ENCODE data around the gene MYL4. TPM values are rescaled to one million over a fixed set of nuclear protein-coding genes. Genes with fewer than 3 reads are reported as not detected.

MYL4 gene
- total and polyA plus RNA-seq, 2 of the 8 experiments (the other 6 are each of a cell fraction or from before 2014, with no cell fraction given) = 0.12 TPM; not detected in 1

GRCh38 chr17:47272491-47272890, 63.3 kb downstream of the MYL4 start (continued):
- TF ChIP-seq CHD7 (IDR thresholded peaks at IDR 0.05; ENCODE audit: insufficient replicate concordance, low read length) = no peak
- no peak for TF ChIP-seq HDAC2 (IDR thresholded peaks at IDR 0.05; ENCODE audit: borderline replicate concordance in 1 of 2, low read depth in 2 of 2, low read length in 2 of 2)
